ENCODE results near the gene RASL12.

Gene RASL12

DNA sequence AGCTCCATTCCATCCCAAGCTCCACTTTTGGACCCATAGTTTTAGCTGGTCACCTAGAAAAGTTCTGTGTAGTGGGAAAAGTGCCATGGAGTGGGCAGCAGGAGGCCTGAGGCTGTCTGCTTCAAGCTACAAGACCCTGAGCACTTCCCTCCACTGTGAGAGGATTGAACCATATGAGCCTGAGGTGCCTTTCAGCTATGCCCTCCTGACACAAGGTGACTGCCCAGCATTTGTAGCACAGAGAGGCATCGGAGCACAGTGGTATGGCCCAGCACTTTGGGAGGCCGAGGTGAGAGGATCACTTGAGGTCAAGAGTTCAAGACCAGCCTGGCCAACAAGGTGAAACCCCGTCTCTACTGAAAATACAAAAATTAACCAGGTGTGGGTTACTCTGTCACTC lies 4.8 kb upstream of the RASL12 start:
- DNase-seq: no peak

DNA sequence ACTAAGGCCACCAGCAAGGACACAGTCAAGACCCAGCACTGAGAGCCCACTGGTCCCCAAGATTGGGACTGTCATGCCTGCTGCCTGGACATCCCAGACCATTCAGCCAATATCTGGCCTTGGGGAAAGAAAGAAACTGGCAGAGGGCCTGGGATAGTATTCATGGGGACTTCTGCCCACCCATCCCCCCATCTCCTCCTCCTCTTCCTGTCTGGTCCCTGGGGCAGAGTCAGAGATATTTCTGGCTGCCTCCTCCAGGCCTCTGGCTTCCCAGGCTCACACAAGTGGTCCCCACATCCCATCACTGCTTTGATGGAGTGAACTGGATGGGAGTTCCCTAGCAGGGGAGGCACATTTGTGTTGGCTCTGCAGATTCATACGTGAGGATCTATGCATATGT lies 4.2 kb upstream of the RASL12 start:
- no peak for DNase-seq

DNA sequence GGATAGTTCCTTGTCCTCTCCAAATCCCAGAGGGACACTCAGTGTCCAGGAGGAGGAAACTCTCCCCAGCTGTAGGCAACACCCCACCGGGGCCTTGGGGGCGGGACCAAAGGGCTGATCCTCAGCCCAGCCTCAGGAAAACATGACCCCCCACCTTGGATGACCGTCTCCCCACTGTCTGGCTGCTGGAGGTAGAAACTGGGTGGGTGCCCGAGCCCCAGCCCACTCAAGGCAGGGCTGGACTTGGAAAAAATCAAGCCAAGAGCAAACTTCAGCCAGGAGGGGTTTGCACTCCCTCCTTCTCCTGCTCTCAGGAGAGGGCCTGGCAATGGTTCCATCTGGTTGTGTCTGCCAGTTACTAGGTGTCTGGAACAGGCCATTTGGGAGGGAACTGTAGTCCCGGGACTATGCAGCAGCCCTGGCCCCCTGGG lies 3.6 kb upstream of the RASL12 start:
- DNase-seq: no peak

DNA sequence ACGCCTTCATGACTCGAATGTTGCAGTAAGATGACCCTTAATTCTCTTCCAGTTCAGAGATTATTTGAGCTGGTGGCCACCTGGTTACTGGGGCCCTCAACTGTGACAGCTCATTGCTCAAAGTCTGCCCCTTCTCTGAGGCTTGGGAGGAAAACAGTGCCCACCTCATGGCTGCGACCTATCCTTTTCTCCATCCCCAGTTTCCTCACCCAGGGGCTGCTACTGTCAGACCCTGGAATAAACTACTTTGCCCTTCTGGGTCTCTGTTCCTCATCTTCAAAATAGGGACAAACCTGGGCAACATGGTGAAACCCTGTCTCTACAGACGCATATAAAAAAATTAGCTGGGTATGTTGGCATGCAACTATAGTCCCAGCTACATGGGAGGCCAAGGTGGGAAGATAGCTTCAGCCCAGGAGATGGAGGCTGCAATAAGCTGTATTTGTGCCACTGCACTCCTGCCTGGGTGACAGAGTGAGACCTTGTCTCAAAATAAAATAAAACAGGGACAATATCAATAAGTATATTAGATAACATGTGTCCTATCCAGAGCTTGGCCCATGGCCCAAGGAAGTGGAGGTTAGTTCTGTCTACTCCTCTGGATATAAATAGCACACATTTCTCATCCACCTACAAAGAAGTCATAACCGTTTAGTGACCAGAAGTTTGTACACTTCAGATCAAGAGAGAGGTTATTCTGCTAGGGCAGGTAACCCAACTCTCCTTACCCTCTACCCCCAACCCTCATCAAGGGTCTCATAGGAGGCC lies 2.2 kb upstream of the RASL12 start:
- peak; percentile 1 for DNase-seq

DNA sequence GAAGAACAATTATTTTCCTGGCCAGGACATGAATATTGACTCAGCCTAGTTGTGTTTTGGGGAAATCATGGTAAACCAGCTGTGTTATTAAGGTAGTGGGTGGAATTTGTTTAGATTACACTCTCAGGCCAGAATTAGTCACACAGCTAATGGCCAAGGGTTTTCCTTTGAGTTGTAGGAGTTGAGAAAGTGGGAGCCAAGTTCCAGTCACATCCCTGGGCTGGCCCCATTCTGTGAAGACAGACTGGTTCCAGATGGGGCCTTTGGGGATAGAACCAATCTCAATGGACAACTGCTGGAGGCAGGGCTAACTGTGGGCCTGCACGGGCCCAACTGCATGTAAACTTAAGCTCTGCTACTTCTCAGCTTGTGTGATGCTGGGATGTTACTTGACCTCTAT lies 1.4 kb upstream of the RASL12 start:
- DNase-seq: peak; percentile 10

DNA sequence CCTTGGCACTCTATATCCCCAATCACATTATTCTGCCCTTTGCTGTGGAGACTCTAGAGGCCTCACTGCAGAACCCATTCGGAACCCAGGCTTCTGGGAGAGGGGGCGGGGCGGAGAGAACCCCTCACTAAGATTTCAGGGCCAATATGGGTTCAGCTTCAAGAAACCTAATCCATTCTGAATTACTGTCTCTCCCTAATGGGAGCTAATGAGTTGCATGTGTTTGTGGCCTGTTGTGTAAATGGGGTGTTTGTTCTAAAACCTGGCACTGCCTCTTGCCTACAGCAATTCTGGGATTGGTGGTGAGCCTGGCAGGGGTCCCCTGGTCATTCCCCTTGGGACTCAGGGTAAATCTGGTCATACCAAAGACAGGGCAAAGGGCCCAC lies 605 bp upstream of the RASL12 start:
- DNase-seq: no peak

DNA sequence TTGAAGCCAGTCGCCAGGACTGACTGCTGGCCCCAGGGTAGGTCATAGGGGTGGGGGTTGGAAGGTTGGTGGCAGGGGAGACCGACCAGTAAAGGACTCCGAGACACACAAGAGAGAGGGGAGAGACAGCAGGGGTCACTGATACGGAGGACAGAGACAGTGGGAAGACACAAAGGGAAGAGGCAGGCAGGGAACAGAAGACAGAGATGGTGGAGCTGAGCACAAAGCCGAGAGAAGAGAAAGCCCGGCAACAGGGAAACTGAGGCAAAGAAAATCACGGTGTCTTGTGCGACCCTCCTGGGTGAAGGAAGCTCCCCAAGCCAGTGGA lies 510 bp downstream of the RASL12 start:
- DNase-seq: no peak

DNA sequence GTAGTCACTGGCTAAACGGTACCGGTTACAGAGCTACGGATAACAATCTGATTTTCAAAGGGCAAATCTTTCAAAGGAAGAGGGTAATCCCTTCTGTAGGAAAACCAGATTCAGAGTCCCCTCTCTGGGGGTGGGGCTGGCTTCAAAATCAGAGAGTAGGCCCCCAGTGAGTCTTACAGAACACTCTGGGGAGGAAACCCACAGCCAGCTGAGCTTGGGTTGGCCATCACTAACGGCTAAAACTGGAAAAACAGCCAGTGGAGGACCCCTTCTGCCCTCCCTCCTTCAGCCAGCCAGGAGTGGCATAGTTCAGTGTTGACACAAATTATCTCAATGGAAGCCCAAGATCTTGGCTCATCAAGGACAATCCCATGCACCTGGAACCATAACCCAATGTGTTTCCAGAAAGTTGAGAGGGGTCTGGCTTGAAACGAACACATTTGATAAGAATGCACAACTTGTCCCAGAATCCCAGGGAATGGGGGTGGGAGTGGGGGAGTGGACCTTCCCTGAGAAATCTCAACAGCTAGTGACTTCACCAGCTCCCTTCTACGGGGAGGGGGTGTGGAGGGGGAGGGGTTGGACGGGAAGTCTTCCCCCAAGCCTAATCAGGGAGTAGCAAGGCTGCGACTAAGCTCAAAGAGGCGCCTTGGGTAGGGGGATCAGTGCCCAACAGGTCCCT lies 1.0 kb downstream of the RASL12 start:
- DNase-seq: no peak

DNA sequence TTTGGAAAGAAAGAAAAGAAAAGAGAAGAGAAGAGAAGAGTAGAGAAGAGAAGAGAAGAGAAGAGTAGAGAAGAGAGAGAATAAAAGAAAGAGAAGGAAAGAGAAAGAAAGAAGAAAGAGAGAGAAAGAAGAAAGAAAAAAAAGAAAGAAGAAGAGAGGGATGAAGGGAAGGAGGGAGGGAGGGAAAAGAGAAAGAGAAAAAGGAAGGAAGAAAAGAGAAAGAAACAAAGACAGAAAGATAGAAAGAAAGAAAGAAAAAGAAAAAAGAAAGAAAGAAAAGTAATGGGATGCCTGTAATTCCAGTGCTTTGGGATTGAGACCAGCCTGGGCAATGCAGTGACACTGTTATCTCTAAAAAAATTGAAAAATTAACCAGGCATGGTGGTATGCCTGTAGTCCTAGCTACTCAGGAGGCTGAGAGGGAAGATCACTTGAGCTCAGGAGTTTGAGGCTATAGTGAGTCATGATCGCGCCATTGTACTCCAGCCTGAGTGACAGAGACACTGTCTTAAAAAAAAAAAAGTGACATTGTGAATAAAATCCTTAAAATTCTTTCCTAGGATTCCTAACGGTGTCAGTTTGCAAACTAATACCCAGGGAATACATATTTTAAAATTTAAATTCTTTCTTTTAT lies 1.7 kb downstream of the RASL12 start:
- DNase-seq: peak; percentile 9

DNA sequence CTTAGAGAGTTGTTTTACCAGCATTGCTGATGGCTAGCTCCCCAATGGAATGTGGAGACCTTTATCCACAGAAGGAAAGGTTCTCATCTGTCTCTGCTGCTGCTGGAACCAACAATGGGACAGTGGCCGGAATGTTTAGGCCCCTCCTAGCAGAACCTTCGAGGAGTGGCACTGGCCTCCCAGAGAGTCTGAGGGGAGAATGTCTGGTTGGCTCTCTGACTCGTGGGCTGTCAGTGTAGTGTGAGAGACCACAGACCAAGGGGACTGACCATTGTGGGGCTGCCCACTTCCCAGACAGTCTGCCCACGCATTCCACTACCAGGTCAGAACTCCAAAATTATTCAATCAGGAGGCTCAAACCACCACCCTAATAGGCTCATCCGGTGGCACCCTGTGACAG lies 5.1 kb downstream of the RASL12 start:
- peak; percentile 13 for DNase-seq

DNA sequence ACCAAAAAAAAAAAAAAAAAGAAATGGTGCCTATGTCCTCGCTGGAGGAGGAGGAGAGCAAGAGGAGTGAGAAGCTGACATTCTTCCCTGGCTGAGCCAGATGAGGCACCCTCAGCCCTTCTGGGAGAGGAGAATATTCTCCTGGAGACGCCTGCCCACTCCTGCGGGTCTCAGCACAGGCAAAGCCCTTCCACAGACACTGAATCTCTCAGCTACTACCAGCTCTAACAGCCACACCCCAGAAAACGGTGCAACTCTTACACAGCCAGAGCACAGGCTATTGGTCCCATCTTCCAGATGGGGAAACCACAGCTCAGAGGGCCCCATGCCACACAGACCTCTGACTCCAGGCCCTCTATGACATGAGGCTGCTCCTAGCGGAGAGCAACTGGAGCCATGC lies 5.7 kb downstream of the RASL12 start:
- no peak for DNase-seq

DNA sequence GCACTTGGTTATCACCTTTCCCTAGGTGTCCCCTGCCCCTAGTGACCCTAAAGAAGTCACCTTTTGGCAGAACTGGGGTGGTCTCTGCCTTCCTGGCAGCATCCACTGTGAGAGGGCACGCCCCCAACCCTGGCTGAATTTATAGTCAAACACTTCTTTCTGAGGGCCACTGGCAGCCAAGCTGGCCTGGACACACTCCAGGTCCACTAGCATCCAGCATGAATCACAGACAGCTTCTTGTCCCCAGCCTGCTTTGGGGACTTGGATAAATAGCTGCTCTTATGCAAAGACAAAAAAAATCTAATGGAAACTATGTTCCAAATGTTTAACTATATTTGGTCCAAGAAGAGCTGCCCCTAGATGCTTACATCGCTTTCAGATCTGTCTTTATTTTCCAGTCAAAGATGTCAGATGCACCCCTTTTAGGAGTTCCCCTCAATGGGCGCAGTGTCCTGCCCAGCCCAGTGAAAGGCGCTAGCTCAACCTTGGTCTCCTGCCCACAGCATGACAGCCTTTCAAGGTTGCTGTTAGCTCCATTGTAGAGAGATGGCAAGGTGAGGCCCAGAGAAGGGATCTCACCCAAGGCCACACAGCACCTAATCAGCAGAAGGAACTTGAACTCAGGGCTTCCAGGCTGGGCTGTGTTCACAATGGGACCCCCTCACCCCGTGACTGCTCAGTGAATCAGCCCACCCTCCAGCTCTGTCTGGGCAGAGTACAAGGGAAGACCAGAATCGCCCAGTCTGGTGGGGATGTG lies 7.0 kb downstream of the RASL12 start:
- DNase-seq: no peak

DNA sequence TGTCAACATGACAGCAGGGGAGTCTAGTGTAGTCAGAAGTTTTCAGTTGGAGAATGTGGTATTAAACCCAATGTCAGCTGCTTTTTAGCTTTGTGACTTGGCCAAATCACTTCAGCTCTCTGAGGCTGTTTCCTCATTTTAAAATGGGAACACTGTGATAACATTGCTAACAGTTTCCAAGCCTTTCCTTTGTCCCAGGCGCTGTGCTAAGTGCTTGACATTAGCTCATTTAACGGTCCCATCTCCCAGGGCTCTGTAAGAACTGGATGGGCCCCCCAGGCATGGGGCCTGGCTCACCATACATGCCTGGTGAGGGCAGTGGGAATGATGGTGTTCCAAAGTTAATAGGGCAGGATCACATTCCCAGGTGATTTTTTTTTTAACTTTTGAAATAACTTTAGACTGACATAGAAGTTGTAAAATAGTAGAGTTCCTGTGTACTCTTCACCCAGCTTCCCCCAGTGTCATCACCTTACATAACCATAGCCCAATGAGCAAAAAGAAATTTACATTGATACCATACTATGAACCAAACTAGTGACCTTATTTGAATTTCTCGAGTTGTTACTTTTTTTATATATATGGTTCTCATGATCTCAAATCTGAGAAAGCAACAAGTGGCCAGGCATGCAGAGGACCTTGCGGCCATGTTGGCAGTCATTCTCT lies 7.7 kb downstream of the RASL12 start:
- no peak for DNase-seq

DNA sequence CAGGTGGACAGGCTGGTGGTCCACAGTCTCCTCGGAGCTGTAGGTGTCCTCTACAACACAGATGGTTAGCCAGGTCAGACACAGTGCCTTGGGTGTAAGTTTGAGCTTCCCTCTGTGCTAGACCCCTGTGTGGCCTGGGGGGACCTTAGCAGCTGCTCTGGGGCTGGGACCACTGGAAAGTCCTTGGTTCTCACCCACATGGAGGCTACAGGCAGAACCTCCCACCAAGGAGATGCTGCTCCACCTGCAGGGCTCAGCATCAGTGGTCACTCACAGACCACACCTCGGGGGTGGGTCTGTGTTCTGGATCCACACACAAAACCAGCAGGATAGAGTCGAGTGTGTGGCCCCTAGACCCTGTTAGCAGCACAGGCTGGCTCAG lies 8.4 kb downstream of the RASL12 start:
- DNase-seq: no peak

DNA sequence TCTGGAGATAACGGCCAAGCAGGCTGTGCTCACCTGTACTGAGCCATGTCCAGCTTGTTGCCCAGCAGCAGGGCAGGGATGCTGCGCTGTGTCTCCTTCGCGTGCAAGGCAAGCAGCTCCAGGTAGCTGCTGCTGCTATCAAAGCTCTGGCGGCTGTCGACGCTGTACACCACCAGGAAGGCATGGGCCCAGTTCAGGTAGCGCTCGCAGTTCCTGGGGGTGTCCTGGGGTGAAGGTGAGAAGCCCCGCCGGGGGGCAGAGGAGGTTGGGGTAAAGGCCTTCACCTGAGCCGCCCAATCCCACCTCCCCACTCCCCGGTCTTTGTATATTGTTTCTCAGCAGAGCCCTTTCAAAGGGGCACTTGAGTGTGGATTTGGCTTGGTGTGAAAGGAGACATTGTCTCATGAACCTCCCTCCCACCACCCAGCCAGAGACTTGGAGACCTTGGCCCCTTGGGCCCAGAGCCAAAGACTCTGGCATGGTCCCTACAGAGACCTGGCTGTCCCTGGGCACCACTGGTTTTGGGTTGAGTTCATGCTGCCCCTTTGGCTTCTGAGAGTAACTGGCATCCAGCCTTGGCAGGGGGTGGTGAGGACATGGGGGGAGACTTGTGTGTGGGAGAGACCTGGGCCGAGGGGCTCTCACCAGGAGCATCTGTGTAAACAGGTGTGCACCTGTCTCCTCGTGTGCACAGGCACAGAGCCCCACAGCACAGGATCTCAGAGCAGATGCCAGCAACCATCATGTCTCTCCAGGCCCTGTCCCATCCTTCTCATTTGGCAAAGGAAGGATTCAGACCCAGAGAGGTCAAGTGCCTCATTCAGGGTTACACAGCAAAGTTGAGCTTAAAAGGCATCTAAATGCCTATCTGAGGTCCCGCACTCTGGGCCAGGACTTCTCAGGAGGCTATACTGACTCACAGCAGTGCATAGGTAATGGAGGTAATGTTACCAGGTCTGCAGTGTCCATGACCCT lies 9.1 kb downstream of the RASL12 start:
- DNase-seq: no peak

DNA sequence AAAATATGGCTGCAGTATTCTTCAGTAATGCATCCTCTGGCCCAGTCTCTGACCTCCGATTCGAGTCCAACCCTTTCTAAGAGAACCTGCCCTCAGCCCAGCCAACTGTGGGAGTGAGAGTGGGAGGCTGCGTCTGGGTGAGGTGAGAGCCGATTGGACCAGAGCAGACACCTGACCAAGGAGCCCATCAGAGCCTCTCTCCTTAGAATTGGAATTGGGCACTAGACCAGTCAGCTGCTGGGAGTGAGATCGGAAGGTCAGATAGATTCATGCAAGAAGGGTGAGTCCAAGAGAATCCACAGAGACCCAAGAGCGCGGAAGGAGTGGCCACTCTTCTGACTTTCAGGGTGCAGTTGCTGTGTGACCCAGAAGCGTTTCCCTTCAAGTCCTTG lies 10.2 kb downstream of the RASL12 start:
- peak; percentile 94 for DNase-seq

DNA sequence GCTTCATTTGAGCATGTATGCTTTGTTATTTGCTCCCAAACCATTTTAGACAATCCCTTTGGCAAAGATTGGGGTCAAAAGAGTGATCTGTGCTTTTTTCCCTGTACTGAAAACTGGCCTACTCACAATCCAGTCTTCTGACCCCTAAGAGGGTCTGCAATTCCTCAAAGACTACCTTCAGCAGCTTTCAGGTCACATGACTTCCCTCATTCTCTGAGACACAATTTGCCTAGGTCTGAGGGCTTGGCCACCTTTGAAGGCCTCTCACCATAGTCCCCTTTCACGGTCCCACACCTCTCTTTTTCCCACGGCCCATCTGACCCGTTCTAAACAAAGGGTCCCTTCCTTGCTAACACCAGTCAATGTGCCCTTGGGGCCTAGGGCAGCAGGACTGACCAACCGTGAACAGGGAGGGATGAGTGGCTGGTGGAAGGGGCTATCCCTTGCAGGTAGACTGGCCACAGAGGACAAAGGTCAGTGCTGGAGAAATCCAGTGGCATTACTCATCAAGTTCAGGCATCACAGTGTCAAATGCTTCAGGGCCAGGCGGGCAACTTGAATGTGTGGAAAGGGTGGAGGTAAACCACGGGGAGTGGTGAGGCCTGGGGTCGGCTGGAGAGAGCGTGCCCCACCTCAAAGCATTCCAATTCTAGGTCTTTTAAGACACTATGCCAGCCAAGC lies 10.8 kb downstream of the RASL12 start:
- DNase-seq: peak; percentile 97

DNA sequence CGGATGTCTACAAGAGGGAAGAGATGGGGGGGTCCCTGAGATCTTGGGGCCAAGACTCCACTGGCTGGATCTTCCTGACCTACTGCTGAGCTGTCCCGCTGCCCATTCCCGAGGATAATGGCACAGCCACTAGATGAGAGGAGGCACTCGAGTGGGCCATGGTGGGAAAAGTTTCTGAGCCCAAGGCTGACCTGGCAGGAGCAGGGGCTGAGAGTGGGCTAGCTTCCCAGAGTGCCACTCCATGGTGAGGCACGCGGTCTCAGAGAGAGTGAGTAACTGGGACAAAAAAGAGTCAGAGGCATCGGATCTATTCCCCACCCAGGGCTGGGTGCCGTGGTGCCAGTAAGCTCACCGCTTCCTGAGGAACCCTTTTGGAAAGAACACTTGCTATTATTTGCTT lies 11.7 kb downstream of the RASL12 start:
- DNase-seq: no peak

DNA sequence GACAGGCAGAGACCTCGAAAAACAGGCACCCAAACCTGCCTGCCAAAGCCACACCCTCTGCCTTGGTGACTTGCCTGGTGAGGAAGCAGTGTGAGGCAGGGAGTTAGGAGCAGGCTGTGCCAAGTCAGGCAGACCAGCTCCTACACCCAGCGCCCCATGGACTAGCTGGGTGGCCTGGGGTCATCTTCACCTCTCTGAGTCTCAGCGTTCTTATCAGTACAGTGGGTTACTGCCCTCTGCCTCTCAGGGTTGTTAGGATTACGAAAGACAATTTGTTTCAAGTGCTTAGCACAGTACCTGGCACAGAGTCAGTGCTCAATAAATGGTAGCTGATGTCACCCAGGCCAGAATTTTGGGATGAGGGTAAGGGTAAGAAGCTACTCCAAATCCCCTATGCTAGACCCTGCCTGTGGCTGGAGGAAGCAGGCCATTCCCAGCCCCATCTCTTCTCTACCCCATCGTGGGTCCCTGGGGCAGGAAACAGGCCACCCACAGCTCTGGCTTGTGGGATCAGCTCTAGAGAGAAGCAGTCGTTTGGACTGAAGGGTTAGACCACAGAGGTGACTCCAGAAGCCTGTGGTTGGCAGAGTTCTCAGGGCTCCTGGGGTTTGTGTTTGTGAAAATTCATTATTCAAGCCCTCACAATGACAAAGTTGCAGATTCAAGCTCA lies 12.5 kb downstream of the RASL12 start:
- DNase-seq: peak; percentile 29

DNA sequence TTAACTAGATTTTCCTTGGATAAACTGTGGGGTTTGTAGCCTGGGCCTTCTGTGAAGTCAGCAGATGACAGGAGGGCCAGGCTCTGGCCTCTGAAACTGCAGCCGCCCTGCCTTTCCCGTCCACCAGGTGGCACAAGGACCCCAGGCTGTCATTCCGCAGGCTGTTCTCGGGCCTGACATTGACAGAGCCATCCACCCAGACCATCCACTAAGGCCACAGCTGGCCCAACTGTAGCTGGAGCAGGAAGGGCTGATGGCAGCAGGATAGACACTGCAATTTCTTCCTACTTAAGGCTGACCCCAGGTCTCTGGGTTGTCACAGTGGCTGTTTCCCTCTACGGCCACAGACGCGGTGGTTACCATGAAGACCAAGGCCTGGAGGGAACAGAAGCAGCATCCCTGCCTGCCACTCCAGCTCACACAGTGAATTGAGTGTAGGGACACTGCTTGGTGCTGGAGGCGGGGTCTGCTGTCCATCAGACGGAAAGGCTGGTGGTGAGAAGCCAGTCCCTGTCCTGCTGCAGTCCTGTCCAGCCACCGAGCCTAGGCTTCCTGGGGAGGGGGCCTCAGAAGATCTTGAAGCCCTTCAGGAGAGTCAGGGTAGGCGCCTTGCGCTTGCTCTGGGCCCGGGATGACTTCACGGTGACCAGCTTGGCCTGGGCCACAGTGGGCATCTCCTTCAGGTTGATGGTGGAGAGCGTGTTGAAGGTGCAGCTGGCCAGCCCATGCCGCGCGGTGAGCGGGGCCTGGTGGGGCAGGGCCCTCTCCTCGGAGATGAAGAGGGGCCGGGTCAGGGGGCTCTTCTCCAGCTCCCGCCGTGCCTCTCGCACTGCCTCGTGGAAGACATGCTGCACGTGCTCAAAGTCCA lies 13.2 kb downstream of the RASL12 start:
- peak; percentile 65 for DNase-seq
